Dermis microvascular lymphatic vessel endothelial cell (primary cell): ENCODE results near the gene DMD. TPM values are rescaled to one million over a fixed set of nuclear protein-coding genes. Genes with fewer than 3 reads are reported as not detected.
"Not testable (repeated sequence)": the region's sequence is repeated elsewhere in the genome, so short reads cannot be mapped to it uniquely, and the experiment has no call there.

Experiments
- DNase-seq, 2 donors: peaks; one replicate each; pipeline versions ENCODE4 v3.0.0 to v3.0.0-alpha.2; 2010; ENCODE audit warnings: low read depth in 2 of 2
- total RNA-seq: library from RNA; depleted of rRNA; stranded (reverse); fragments of >200 nt; gene quantifications from 2 replicates; pipeline ENCODE4 v1.2.1, GENCODE V29; 2014

Gene DMD
- total RNA-seq, 1 donor from 2014 or later, result 1.8 TPM

DNA sequence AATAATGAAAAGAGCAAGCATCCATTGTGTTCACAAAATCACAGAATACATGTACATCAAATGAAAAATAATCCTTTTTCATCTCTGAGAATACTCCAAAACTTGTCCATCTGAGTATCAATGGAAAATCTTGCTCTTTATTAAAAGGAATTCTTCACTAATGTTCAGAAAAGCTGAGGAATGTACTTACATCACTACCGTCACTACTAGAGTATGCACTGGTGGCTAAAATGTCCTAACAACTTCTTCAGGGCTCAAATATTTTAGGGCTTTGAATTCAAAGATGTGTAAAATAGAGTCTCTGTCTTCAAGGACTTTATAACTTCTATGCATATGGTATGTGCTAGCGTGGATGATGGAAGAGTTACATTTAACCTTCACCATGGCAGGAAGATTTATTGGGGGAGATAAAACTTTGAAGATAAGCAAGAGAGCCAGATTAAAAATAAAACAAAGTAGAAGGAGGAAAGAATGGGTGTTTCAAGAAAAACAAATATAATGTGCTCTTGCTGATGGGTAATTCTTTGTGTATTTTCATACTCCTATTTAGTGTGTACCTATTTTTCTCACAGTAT, 55.1 kb downstream of the DMD start:
- DNase-seq, result no peak

DNA sequence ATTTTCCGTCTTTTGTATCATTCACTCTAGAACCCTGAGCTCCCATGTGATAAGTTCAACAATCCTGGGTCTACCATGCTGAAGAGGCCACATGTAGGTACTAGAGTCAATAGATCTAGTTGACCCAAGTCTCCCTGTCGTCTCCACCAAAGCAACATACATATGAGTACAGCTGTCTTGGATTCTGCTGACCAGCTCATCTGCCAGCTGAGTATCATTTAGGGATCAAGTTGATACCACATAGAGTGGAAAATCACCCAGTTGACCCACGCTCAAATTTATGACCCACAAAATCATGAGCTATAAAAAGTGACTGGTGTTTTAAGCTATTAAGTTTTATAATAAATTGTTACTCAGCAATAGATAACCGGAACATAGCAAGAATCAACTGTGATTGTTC, 61.8 kb downstream of the DMD start:
- no peak for DNase-seq

DNA sequence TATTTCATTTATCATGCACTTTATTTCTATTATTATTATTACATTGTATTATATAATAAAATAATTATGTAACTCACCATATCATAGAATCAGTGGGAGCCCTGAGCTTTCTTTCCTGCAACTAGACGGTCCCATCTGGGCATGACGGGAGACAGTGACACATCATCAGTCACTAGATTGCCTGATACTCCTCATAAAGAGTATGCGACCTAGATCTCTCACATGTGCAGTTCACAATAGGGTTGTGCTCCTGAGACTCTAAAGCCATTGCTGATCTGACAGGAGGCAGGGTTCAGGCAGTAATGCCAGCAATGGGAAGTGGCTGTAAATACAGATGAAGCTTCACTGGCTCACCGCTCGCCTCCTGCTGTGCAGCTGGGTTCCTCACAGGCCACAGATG, 62.3 kb downstream of the DMD start:
- DNase-seq, result no peak

DNA sequence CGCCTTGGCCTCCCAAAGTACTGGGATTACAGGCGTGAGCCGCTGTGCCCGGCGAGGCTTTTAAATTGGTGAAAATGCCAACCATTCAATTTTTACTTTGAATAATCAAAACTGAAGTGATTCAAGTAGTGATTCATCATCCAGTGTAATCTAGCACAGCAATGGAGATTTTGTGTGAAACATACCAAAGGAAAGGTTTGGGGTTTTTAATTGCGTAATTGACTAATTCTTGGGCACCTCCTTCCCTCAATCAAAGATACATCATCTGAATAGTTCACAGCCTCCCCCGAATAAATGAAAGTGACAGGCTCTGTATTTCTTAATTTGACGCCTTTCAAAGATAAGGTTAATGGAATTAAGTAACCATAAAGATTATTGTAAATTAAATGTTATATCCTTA, 69.0 kb downstream of the DMD start:
- no peak for DNase-seq

DNA sequence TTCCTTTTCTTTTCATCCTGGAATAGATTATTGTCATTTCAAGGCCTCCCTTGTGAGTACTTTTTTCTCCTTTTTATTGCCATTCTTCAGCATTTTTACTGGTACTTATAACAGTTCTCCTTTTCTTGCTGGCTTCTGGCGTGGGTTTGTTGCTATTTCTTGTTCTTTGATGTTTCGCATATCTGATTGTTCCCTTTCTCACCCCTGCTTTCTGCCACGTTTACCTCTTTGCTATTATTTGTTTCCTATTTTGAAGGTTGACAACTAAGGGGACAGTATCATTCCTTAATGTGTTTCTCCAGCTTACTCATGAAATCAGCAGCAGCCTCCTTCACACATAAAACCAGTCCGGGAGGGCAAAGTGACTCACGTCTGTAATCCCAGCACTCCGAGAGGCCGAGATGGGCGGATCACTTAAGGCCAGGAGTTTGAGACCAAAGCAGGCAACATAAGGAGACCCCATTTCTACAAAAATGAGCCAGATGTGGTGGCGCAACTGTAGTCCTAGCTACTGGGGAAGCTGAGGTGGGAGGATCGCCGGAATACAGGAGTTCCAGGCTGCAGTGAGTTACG, 72.6 kb downstream of the DMD start:
- DNase-seq, result no peak

DNA sequence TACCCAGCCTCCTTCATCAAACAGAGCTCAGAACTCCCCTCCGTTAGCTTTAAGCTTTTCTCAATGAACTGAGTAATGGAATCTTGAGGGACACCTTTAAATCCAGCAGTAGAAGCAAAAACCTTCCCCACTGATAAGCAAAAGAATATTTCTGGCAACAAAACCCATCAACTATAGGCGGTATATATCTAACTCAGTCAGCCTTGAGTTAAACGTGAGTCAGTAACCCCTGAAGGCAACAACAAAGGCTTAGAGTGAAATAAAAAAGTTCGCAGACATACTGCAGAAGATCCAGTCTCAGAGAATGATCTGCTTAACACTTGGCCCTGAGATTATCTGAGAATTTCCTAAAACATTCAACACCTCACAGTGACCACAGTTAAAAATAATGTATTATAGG, 77.2 kb downstream of the DMD start:
- DNase-seq, result no peak

DNA sequence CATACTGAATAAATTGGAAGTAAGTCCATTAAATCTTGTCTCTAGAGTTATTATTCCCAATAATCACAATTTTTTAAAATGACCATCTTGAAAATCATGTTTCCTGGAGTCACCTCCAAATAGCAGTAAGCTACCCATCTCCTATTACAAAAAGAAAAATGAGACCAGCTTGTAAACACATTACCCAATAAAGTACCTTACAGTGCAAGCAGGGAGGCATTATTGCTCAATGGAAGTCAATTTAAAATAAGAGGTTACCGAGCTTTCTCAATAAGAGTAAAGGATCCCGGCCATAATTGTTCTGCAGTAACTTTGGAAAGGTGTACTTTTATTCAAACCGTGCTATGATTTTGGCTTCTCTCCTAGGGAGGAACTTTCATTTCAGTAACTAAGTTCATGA, 78.0 kb downstream of the DMD start:
- DNase-seq, result no peak

DNA sequence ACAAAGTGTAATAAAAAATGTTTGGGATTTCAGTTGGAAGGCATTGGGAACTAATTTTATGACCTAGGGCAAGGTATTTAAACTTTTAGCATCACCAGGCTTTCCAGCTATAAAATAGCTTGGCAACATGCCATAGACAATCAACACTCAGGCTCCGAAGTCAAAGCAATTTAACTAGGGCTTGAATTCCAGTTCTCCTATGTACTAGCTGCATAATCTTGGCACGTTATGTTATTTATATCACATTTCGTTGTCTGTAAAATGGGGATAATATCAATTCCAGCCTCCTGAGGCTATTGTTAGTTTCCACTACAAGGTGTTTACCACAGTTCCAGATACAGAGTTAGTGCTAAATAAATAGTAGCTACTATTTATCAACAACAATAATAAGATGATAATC, 78.8 kb downstream of the DMD start:
- DNase-seq, result no peak

DNA sequence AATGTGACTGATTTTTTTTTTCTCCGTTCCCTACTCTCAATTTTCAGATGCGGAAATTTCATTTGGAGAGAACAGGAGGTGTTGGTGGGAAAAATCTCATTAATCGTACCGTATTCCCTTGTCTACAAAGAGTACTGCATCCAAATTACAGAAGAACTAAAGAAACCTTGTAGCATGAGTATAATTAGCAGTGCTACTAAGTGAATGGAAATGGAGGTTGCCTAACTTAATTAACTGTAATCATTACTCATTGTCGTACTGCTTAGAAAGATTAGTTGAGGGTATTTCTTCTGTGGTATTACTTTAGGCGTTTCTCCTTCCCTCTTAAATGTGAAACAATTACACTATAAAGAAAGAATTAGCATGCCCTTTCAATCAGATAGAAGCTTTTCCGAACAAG, 81.7 kb downstream of the DMD start:
- no peak for DNase-seq

DNA sequence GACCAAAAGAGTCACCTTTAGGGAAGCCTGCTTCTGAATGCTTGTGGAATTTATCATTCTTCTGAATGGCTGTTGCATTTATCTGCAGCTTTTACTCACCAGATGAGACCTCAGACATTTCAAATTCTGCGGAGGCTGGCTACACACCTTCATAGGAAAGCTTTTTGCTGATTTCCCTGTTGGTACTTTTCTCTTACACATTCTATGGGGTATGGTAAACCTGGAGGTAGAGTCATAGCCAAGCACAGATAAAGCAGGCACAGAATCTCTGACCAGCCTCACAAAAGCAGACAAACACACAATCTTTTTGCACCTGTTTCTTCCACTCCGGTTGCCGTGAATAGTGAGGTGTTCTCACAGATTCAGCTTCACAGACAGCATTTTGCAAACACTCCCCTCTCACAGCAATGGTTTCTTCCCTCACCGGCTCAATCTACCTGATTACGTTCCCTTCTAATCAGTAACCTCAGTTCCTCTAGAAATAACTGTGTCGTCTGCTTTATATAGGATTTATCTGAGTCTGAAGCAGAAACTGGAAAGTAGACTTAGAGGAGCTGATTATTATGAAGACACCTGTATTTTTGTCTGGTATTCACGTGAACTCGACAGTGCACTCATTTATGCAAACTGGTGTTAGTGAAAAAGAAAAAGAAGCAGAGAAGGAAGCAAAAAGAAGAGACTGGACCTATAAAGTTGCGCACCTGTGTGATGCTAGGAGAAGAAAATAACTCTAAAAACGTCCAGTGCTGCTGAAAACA, 83.1 kb downstream of the DMD start:
- no peak for DNase-seq

DNA sequence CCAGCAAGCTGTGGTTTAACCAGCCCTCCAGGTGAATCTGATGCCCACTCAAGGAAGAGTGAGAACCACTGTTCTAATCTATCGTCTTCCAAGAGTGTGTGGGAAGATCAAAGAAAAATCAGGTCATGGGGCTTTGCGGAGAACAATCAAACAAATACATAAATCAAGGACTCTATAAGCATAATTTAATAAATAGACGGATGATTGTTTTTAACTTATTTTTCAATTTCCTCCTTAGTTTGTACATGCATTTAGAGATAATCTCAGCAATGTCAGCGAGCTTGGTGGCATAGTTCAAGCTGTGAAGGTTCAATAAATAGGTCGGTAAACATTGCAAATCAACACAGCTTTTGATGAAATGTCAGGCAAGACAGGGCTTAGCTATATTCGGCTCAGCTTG, 84.9 kb downstream of the DMD start:
- no peak for DNase-seq

DNA sequence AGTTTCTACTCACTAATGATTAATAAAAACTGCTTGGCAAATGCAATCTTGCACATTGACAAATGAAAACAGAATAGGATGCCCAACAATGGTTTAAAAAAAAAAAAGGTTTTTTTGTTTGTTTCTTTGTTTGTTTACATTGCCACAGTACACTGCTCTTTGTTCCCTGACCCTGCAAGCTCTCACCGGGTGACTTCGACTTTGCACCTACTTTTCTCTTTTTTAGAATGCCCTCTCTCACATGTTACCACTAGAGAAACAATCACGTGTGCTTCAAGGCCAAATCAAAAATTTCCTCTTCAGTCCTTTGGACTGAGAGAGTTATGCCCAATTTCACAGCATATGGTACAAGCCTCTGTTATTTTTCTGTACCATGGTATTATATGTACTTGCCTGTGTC, 101.5 kb downstream of the DMD start:
- no peak for DNase-seq

DNA sequence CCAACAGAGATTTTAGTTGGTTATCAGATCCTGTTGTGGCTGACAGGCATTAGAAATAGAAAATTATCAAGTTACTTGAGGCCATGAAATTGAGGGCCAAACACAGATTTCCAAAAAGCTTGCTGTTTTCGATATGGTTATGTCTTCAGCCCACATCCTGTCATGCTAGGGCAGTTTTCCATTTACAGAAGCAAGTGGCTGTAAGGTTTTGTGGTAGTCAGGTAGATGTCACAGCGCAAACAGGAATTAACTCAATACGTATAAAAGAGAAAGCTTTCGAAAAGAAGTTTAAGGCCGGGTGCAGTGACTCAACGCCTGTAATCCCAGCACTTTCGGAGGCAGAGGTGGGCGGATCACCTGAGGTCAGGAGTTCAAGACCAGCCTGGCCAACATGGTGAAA, 104.6 kb downstream of the DMD start:
- DNase-seq, result no peak

DNA sequence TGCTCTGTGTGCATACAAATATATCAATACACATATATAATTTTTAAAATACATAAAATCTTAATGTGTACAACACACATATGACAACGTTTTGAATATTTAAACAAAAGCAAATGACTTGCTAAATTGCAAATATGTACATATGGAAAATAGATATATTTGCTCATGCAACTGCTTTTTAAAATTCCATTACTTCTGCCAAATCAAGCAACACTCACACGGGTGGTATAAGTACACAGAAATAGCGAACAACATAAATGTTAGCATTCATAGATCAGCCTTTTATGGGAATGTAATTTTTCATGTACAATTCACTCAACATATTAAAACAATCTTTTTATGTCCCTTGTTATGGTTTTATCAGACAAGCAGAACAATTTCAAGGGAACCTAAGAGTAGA, 116.3 kb downstream of the DMD start:
- no peak for DNase-seq

DNA sequence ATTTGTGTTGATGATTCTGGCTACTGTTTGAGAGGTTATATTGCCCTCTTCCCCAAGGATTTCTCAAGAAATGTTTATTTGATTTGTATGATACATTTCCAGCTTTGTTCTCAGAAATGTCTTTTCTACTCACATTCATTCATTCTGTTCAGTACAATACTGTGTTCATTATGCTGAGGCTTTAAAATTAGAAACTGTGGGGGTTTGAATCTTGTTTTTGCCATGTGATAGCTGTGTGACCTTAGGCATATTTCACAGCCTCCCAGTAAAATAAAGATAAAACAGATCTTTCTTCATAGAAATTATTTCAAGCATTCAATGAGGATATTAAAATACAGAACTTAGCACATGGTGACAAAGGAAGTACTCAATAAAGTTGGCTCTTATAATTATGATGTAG, 123.9 kb downstream of the DMD start:
- DNase-seq, result no peak

DNA sequence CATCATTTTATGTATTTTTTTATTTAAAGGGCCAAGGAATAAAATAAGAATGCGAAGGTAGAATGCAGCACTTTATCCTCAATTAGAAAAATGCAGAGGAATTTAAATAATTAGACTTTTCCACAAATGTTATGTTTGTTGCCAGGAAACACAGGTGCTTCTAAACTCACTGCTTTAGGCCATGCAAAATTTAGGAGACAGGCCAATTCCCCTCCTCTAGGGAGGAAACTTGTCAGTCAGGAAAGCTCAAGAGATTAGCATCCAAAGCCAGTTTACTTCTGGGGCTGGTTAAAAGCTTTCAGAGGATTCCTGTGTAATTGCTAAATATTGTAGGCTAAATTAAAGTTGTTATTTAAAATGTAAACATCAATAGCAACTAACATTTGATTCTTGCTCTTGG, 124.5 kb downstream of the DMD start:
- no peak for DNase-seq

DNA sequence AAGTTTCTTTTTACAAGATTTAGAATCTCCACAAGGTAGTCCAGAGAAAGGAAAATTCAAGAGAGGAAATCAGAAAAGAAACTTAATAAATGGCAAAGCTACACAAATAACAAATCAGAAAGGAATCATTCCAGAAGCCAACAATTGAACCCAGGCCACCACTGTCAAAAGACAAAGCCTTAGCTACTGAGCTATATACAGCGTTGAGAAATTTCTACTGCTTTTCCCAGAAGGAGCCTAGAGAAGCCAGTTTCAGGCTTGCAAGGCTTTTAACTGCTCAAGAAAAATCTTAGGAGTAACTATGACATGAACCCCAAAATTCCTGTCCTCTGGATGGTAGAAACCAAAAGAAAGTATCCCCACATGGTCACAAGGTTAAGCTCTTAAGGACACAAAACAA, 129.0 kb downstream of the DMD start:
- DNase-seq, result no peak

DNA sequence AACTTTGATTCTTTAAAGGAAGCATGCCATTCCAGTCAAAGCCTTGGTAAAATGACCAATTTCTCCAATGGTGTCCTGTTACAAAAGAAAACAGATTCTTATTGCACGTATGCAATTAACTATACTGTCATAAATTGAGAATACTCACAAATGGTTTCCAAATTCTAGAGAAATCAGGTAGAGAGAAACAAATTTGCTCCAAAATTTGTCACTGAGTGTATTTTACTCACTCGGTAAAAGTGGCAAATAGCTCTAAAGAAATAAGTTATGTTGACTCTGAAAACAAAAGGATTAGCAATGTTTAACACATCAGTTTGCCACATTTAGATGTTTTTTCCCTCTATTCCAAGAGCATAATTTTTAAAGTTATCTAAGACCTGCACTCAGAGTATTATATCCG, 133.1 kb downstream of the DMD start:
- no peak for DNase-seq

DNA sequence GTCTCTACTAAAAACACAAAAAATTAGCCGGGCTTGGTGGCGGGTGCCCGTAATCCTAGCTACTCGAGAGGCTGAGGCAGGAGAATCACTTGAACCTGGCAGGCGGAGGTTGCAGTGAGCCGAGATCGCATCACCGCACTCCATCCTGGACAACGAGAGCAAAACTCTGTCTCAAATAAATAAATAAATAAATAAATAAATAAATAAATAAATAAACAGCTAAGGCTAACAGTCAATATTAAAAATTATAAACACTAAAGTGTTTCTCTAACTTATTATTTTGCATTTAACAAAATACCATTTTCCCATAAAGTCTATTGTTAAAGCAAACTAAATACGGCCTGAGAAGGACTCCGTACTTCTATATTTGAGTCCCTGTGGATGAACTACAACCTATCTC, 137.7 kb downstream of the DMD start:
- DNase-seq, result not testable (repeated sequence)

DNA sequence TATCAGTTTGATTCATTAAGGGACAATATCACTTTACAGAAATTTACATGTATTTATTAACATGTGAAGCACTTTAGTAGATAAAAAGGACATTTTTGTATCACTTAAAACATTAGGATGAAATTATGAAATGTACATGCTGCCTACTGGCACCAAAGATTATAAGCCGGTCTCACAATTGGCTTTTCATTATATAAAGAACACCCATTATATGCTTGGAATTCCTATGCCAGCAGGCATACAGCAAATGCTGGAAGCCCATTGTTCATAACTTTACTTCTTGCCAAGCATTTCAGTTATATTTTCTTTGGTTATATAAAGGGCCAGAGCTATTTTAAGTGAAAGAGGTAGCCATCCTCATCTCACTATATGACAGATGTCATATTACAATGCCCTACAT, 145.9 kb downstream of the DMD start:
- no peak for DNase-seq

DNA sequence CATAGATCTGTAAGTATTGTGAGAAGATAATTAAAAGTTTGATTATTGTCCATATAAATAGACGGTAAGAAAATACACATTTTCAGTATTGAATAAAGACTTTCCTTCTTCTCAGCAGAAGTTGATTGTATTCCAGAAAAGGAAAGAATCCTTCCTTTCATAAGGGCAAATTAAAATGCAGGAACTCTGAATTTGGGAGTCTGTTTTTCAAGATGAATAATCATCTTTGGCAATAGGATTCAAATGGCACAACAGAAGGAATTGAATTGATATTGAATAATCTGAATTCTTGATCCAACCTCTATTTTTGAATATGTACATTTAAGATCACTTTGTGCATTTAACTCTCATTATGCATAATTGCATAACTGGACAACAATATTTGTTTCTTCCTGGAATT, 149.3 kb downstream of the DMD start:
- no peak for DNase-seq

DNA sequence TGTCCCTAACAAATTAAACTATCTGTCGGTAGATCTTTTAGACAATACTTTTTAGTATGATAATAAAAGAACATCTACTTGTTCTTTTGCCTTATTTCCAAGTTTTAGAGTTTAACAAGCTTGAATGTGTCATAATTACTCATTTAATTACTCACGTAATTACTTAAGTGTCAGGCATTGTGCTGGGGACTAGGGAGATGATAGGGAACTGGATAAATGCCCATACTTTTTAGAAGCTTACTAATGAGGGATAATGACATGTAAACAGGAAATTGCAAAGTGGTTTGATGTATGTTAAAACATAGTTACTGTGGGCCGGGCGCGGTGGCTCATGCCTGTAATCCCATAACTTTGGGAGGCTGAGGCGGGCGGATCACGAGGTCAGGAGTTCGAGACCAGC, 158.3 kb downstream of the DMD start:
- no peak for DNase-seq

DNA sequence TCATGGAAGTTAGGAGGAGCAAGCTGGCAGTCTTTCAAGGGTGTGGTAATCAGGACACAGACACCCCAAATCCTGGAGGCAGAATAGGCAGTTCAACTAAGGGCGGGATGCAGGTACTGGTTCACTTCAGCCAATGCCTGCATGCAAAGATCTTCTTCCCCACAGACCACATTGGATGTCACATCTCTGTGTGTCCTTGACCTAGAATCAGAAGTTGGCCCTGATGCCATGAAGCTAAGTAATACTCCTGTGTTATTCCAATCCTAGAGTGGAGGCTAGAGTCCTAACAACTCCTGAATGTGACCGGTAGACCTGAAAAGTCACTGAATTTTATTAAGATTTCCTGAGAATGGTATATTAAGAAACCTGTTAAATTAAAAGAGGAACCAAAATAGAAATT, 165.5 kb downstream of the DMD start:
- no peak for DNase-seq
